A549 (cell line): ENCODE measurements around the gene INTS14.

Experiments used
- CTCF ChIP-seq: fragments of >200 bp; sonication (Bioruptor Twin); formaldehyde crosslinking; IDR thresholded peaks from 3 replicates; pipeline ENCODE4 v1.5.1; 2016
- HOXA7 ChIP-seq: fragments of 250-450 bp; sonication (Bioruptor Pico); IDR thresholded peaks from 2 replicates; pipeline ENCODE4 v1.5.0; 2020; ENCODE audit warnings: mild to moderate bottlenecking, moderate library complexity
- TF ChIP-seq, protein P1 (sequence below): fragments of 150-350 bp; IDR thresholded peaks from 2 replicates; pipeline ENCODE4 v1.6.1; 2014; ENCODE audit warnings: low read depth, mild to moderate bottlenecking, low read length

- no peak for TF ChIP-seq CTCF
- no peak for TF ChIP-seq HOXA7 (CRISPR knock-in tag)
- TF ChIP-seq, protein P1, sequence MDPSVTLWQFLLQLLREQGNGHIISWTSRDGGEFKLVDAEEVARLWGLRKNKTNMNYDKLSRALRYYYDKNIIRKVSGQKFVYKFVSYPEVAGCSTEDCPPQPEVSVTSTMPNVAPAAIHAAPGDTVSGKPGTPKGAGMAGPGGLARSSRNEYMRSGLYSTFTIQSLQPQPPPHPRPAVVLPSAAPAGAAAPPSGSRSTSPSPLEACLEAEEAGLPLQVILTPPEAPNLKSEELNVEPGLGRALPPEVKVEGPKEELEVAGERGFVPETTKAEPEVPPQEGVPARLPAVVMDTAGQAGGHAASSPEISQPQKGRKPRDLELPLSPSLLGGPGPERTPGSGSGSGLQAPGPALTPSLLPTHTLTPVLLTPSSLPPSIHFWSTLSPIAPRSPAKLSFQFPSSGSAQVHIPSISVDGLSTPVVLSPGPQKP = no peak
These were observed 41.2 kb upstream of the INTS14 start for GRCh38 chr15:65651831-65652749.
